Smooth muscle cell (in vitro differentiated cells): ENCODE results near the gene TLDC2. TPM values are rescaled to one million over a fixed set of nuclear protein-coding genes. Genes with fewer than 3 reads are reported as not detected.

Source experiments
- DNase-seq: peaks from one replicate; lab custom pipeline; 2025; ENCODE audit not compliant: unreplicated experiment; lab: John Stamatoyannopoulos, UW
- H2AFZ ChIP-seq: fragments of 200-600 bp; sonication (generic); 2 replicates; pipeline ENCODE4 v1.6.0; 2016; ENCODE audit warnings: antibody characterized with exemption, low read depth, mild to moderate bottlenecking
- H3F3A ChIP-seq: fragments of 200-600 bp; sonication (generic); 2 replicates; pipeline ENCODE4 v1.6.0; 2017; ENCODE audit warnings: antibody characterized with exemption, low read depth
- H3K27ac ChIP-seq: fragments of 200-600 bp; sonication (generic); 2 replicates; pipeline ENCODE4 v1.5.1; 2016; ENCODE audit warnings: low read depth, mild to moderate bottlenecking
- H3K27me3 ChIP-seq: fragments of 200-600 bp; sonication (generic); 2 replicates; pipeline ENCODE4 v1.6.1; 2016; ENCODE audit warnings: low read depth, mild to moderate bottlenecking
- H3K36me3 ChIP-seq: fragments of 200-600 bp; sonication (generic); 2 replicates; pipeline ENCODE4 v1.5.1; 2016; ENCODE audit warnings: low read depth
- H3K4me1 ChIP-seq: fragments of 200-600 bp; sonication (generic); 2 replicates; pipeline ENCODE4 v1.5.1; 2016; ENCODE audit warnings: low read depth
- H3K4me2 ChIP-seq: fragments of 200-600 bp; sonication (generic); 2 replicates; pipeline ENCODE4 v1.6.0; 2016; ENCODE audit warnings: mild to moderate bottlenecking
- H3K4me3 ChIP-seq: fragments of 200-600 bp; sonication (generic); 2 replicates; pipeline ENCODE4 v1.5.1; 2016; ENCODE audit warnings: mild to moderate bottlenecking
- H3K79me2 ChIP-seq: fragments of 200-600 bp; sonication (generic); 2 replicates; pipeline ENCODE4 v1.6.0; 2016; ENCODE audit warnings: low read depth, mild to moderate bottlenecking
- H3K9ac ChIP-seq: fragments of 200-600 bp; sonication (generic); 2 replicates; pipeline ENCODE4 v1.6.0; 2016; ENCODE audit warnings: low read depth
- H3K9me3 ChIP-seq: fragments of 200-600 bp; sonication (generic); replicated peaks from 2 replicates; pipeline ENCODE4 v1.5.1; 2016; ENCODE audit warnings: low read depth
- H4K20me1 ChIP-seq: fragments of 200-600 bp; sonication (generic); 2 replicates; pipeline ENCODE4 v1.6.0; 2016; ENCODE audit warnings: low read depth
- WGBS: methylation state at CpG from one replicate; pipeline ENCODE4 v1.1.7; 2016; ENCODE audit warnings: low lambda C conversion rate; 5-methylcytosine and 5-hydroxymethylcytosine counted together
- polyA plus RNA-seq: library from polyadenylated mRNA; unstranded; fragments of >200 nt; fragmentation: Nextera tagmentation; extraction: Ambion mirVana; gene quantifications from 2 replicates; pipeline ENCODE4 v1.2.1, GENCODE V29; 2016
- total RNA-seq: library from RNA; depleted of rRNA; stranded (reverse); fragments of >200 nt; gene quantifications from 2 replicates; pipeline ENCODE4 v1.2.3, GENCODE V29; 2014
- TF ChIP-seq, protein P1 (sequence below): fragments of 200-600 bp; sonication (generic); IDR thresholded peaks from 2 replicates; pipeline ENCODE4 v1.5.1; 2017; ENCODE audit warnings: borderline replicate concordance, mild to moderate bottlenecking, antibody characterized with exemption; ENCODE audit not compliant: insufficient read depth, poor library complexity, severe bottlenecking

TLDC2 gene
- total and polyA plus RNA-seq, 2 experiments from 2014 or later: not detected

DNA sequence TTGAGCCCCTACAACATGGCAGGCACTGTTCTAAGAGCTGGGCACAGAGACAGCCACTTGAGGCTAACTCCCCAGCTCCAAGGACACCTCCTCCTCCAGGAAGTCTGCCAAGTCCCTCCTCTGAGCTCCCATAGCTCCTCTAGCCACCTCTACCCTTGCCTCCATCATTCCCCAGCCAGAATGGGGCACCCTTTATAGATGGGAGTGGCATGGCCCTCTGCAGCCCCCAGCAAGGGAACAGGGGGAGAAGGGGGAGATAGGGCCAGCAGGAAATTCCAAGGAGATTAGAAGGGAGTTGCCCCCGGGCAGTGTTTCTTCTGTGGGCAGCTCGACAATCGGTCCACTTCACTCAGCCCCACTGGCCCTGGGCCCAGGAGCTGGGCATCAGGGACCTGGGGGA lies 19.7 kb upstream of the TLDC2 start:
- Histone ChIP-seq H3K9me3 (no peaks in the 10 kb centered on the region), H4K20me1 (peaks cover 97% of the 10 kb centered on the region), H3K79me2 (peaks cover 73% of the 10 kb centered on the region), H3F3A (peaks cover 7% of the 10 kb centered on the region), H2AFZ (no peak overlapping the region), H3K4me2 (peak overlapping the region; percentile 2), H3K9ac (no peak overlapping the region), H3K27ac (no peak overlapping the region), H3K4me1 (peaks cover 8% of the 10 kb centered on the region), H3K36me3 (no peaks in the 10 kb centered on the region), H3K4me3 (no peak overlapping the region), H3K27me3 (no peaks in the 10 kb centered on the region)
- 21% methylated on average over 3 of the region's 3 CpGs for WGBS
- DNase-seq: no peak
- TF ChIP-seq, protein P1, sequence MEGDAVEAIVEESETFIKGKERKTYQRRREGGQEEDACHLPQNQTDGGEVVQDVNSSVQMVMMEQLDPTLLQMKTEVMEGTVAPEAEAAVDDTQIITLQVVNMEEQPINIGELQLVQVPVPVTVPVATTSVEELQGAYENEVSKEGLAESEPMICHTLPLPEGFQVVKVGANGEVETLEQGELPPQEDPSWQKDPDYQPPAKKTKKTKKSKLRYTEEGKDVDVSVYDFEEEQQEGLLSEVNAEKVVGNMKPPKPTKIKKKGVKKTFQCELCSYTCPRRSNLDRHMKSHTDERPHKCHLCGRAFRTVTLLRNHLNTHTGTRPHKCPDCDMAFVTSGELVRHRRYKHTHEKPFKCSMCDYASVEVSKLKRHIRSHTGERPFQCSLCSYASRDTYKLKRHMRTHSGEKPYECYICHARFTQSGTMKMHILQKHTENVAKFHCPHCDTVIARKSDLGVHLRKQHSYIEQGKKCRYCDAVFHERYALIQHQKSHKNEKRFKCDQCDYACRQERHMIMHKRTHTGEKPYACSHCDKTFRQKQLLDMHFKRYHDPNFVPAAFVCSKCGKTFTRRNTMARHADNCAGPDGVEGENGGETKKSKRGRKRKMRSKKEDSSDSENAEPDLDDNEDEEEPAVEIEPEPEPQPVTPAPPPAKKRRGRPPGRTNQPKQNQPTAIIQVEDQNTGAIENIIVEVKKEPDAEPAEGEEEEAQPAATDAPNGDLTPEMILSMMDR: no peak

DNA sequence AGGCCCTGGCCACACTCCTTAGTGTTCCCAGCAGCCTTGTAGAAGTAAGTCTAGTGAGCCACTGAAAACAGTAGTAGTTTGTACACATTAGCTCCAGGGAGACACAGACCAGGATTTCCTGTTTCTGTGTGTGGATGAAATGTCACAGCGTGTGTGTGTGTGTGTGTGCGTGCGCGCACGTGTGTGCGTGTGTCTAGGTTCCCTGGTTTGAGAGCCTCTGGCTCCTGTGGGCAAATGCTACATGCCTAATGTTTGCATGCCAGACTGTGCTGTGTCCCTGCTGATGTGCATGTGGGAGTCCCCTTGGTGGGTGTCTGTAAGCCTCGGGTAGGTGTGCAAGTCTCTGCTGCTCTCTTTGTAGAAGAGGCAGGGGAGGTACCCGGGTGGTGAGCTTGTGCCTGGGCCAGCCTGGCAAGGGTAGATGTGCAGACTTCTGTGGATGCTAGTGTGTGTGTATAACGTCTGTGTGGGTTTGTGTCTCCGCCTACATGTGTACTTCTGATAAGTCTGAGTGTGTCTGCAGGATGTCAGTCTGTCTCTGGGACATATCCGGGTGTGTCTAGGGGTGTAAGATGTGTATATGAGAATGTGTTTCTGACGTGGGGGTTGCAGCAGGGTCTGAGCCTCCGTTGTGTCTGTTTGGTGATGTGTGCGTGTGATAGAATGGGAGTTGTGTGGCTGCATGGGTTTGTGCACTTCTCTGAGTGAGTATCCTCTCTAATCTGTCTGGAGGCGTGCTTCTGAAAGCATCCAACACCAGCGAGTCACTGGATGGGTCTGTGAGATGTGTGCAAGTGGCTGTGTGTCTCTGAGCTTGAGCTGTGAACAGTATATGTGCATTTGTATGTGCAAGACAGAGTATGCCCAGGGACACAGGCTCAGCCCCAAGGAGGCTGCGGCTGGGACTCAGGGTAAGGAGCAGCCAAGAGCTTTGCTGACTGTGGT lies 19.0 kb upstream of the TLDC2 start:
- no peaks in the 10 kb centered on the region for H3K27me3 ChIP-seq
- peaks cover 15% of the 10 kb centered on the region for H3K4me1 ChIP-seq
- no peak for DNase-seq
- H3F3A ChIP-seq: peaks cover 7% of the 10 kb centered on the region
- H2AFZ ChIP-seq: no peak overlapping the region
- peak overlapping the region; percentile 2 for H3K4me2 ChIP-seq
- no peaks in the 10 kb centered on the region for H3K9me3 ChIP-seq
- WGBS: 59% methylated on average over 17 of the region's 17 CpGs
- H4K20me1 ChIP-seq: peaks cover 97% of the 10 kb centered on the region
- TF ChIP-seq, protein P1: no peak
- no peaks in the 10 kb centered on the region for H3K36me3 ChIP-seq
- no peak overlapping the region for H3K27ac ChIP-seq
- H3K9ac ChIP-seq: no peak overlapping the region
- peaks cover 72% of the 10 kb centered on the region for H3K79me2 ChIP-seq
- no peak overlapping the region for H3K4me3 ChIP-seq

DNA sequence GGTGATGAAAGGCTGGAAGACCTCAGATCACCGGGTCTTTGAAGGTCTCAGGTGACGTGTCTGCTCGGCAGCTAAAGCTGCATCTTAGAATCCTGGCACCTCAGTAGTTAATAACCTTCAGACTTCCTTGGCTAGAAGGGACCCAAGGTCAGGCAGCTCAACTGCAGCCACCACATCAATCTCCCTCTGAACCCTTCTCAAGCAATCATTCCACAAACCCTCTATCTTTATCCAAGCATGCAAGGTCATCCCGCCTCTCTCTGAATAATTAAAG lies 16.7 kb upstream of the TLDC2 start:
- TF ChIP-seq, protein P1: no peak
- no peak overlapping the region for H3K4me2 ChIP-seq
- no peaks in the 10 kb centered on the region for H3K9me3 ChIP-seq
- WGBS: 90% methylated on average over 4 of the region's 4 CpGs
- H3K9ac ChIP-seq: no peak overlapping the region
- H3K36me3 ChIP-seq: no peaks in the 10 kb centered on the region
- H4K20me1 ChIP-seq: peaks cover 82% of the 10 kb centered on the region
- peaks cover 58% of the 10 kb centered on the region for H3K79me2 ChIP-seq
- no peak overlapping the region for H3K4me3 ChIP-seq
- no peak overlapping the region for H3K27ac ChIP-seq
- DNase-seq: no peak
- H3K27me3 ChIP-seq: no peaks in the 10 kb centered on the region
- no peak overlapping the region for H2AFZ ChIP-seq
- H3K4me1 ChIP-seq: peaks cover 15% of the 10 kb centered on the region
- peaks cover 7% of the 10 kb centered on the region for H3F3A ChIP-seq

DNA sequence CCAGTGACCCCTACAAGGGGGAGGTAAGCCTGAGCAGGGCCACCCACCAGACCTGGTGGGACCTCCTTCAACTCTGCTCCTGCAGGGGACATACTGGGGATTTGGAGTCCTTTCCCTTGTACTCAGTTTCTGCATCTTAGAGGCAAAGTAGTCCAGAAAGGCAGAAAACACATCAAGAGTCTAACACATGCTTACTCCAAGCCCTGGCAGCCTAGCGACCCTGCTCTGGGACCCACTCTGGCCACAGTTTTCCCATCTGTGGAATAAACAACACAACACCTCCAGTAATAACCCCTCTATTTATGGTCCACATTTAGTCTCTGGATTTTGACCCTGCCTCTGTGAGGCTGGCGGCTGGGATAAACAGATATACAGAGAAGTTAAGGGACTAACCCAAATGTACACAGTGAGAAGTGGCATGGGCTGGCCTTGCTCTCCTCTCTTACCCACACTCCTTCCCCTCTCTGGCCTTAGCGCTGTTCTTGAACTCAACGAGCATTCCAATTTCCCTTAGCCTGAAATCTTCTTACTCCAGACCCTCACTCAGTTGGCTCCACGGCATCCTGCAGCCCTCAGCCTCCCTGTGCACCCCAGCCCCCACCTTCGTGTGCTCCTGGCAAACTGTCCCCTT lies 16.1 kb upstream of the TLDC2 start:
- WGBS: 88% methylated on average over 6 of the region's 6 CpGs
- Histone ChIP-seq H3K4me2 (no peak overlapping the region), H3K36me3 (no peaks in the 10 kb centered on the region), H3K9ac (no peak overlapping the region), H3F3A (peaks cover 7% of the 10 kb centered on the region), H3K4me1 (peaks cover 15% of the 10 kb centered on the region), H3K4me3 (no peak overlapping the region), H2AFZ (no peak overlapping the region), H3K27ac (no peak overlapping the region), H3K27me3 (no peaks in the 10 kb centered on the region), H3K9me3 (no peaks in the 10 kb centered on the region), H4K20me1 (peaks cover 76% of the 10 kb centered on the region), H3K79me2 (peaks cover 53% of the 10 kb centered on the region)
- DNase-seq: no peak
- TF ChIP-seq, protein P1: no peak
